Stimulated activated CD8-positive, alpha-beta memory T cell treated with anti-CD3 and anti-CD28 coated beads, Interleukin-15, amount 100 ng/mL, for 24 hours (primary cell): ENCODE data around the gene CDK3.

Source experiments
- DNase-seq: peaks from one replicate; pipeline ENCODE4 v3.0.0-alpha.2; 2020; ENCODE audit warnings: low read depth

The CDK3 gene

GRCh38 chr17:75991396-75991795 lies 9.3 kb upstream of the CDK3 start:
- no peak for DNase-seq

GRCh38 chr17:75994802-75995370 lies 5.8 kb upstream of the CDK3 start:
- no peak for DNase-seq

- DNase-seq: no peak
Measured at GRCh38 chr17:75995385-75995925, 5.2 kb upstream of the CDK3 start.

GRCh38 chr17:75996665-75997590 lies 3.7 kb upstream of the CDK3 start:
- DNase-seq: no peak

- no peak for DNase-seq
Measured at GRCh38 chr17:75998327-75998795, 2.3 kb upstream of the CDK3 start.

- peak; percentile 31 for DNase-seq
Measured at GRCh38 chr17:76000016-76000754, 470 bp upstream of the CDK3 start.

- no peak for DNase-seq
Measured at GRCh38 chr17:76002100-76002499, 1.4 kb downstream of the CDK3 start.

GRCh38 chr17:76003915-76004314 lies 3.3 kb downstream of the CDK3 start:
- no peak for DNase-seq

- no peak for DNase-seq
Measured at GRCh38 chr17:76004750-76005262, 4.2 kb downstream of the CDK3 start.

- DNase-seq: peak; percentile 84
Measured at GRCh38 chr17:76005263-76006149, 4.9 kb downstream of the CDK3 start.

GRCh38 chr17:76007131-76007849 lies 6.6 kb downstream of the CDK3 start:
- DNase-seq: no peak

GRCh38 chr17:76007850-76008165 lies 7.2 kb downstream of the CDK3 start:
- no peak for DNase-seq

- no peak for DNase-seq
Measured at GRCh38 chr17:76008208-76008607, 7.6 kb downstream of the CDK3 start.

- no peak for DNase-seq
Measured at GRCh38 chr17:76008630-76009425, 8.2 kb downstream of the CDK3 start.

- DNase-seq: no peak
Measured at GRCh38 chr17:76009447-76009846, 8.8 kb downstream of the CDK3 start.

- DNase-seq: no peak
Measured at GRCh38 chr17:76009969-76010661, 9.5 kb downstream of the CDK3 start.

- no peak for DNase-seq
Measured at GRCh38 chr17:76011951-76012350, 11.3 kb downstream of the CDK3 start.

- DNase-seq: no peak
Measured at GRCh38 chr17:76013377-76013932, 12.8 kb downstream of the CDK3 start.
